Ovary (tissue), 9 donors: ENCODE measurements around the gene SSRP1. TPM values are rescaled to one million over a fixed set of nuclear protein-coding genes. Genes with fewer than 3 reads are reported as not detected.

Source experiments
- DNase-seq, 5 donors: peaks; one replicate each; pipeline ENCODE4 v3.0.0-alpha.2; 2019 to 2020
- H3K27ac ChIP-seq, 2 donors: fragments of 200-600 bp; one replicate each; pipeline versions ENCODE4 v1.5.1 to v1.8.0; 2019 to 2022
- H3K27me3 ChIP-seq: fragments of 200-600 bp; one replicate; pipeline ENCODE4 v1.8.0; 2022
- H3K36me3 ChIP-seq: fragments of 200-600 bp; sonication (generic); one replicate; pipeline ENCODE4 v1.5.1; 2019
- H3K4me1 ChIP-seq: one replicate; pipeline ENCODE4 v1.8.1; 2013; ENCODE audit warnings: mild to moderate bottlenecking, moderate library complexity; ENCODE audit not compliant: insufficient read depth
- H3K4me3 ChIP-seq: fragments of 200-600 bp; sonication (generic); one replicate; pipeline ENCODE4 v1.5.1; 2017
- H3K9me3 ChIP-seq, 2 donors: fragments of 200-600 bp in 1 of 2; sonication (generic) in 1 of 2; one replicate each; pipeline versions ENCODE4 v1.5.1 to v1.8.1; 2013 to 2019; ENCODE audit warnings: mild to moderate bottlenecking in 1 of 2, moderate library complexity in 1 of 2
- CTCF ChIP-seq, 3 donors: fragments of 450-650 bp in 2 of 3; fragments of 200-600 bp in 1 of 3; IDR thresholded peaks; one replicate each; pipeline versions ENCODE4 v1.5.1 to v1.8.0; 2016 to 2022; ENCODE audit warnings: antibody characterized with exemption in 3 of 3, mild to moderate bottlenecking in 1 of 3
- EP300 ChIP-seq: sonication (generic); formaldehyde crosslinking; IDR thresholded peaks from one replicate; pipeline ENCODE4 v1.6.1; 2017; ENCODE audit warnings: antibody characterized with exemption
- POLR2A ChIP-seq: fragments of 450-650 bp; IDR thresholded peaks from one replicate; pipeline ENCODE4 v1.6.1; 2017; ENCODE audit warnings: antibody characterized with exemption, mild to moderate bottlenecking, moderate library complexity
- WGBS, 3 donors: extraction: QIAGEN DNeasy Blood & Tissue Kit in 1 of 3; methylation state at CpG; one replicate each; pipeline versions ENCODE4 v1.1.5 to v1.1.7; 2013 to 2017; 5-methylcytosine and 5-hydroxymethylcytosine counted together
- intact Hi-C, 4 donors: fragments of 100-400 bp; cut with DNase I; formaldehyde crosslinking; loops; one replicate each; pipeline versions ENCODE4 v1.11.0 to v1.15.1; 2022 to 2023
- polyA plus RNA-seq, 2 donors: library from polyadenylated mRNA; stranded (reverse); fragments of 200-250 nt in 1 of 2; fragments of 350-450 nt in 1 of 2; fragmentation: Illumina TruSeq in 1 of 2; extraction: RNeasy Lipid Tissue Mini Kit (QIAGEN cat#74804) in 1 of 2; gene quantifications; one replicate each; pipeline ENCODE4 v1.2.3, GENCODE V29; 2013 to 2014
- total RNA-seq, 7 donors: library from RNA; depleted of rRNA in 2 of 7; stranded (reverse); fragments of >200 nt in 2 of 7; fragmentation: NEBNext Ultra II Directional in 3 of 7; extraction: Animal tissue kit (Norgen Biotek cat#: 25700) in 3 of 7; gene quantifications; one replicate each; pipeline versions ENCODE4 v1.1.0 to v1.2.4, GENCODE V29; 2016 to 2023
- donor health status: DM: no; HTN: no; CAD: no; lungs with moderate emphysema.
- donor health status: DM: no; HTN: no; CAD: no.
- donor health status: Bipolar disorder and iron deficiency.
- donor health status: DM: yes; HTN: yes; CAD: no.
- donor health status: DM: no; HTN: no; CAD: no.
- donor health status: DM: yes; HTN: yes; CAD: no.

Gene SSRP1
- total and polyA plus RNA-seq, 9 donors, result 43.3 to 134 (median 87.7) TPM

- no peak for DNase-seq
- Histone ChIP-seq H3K36me3 (peaks cover 8% of the 10 kb centered on the region), H3K27me3 (no peaks in the 10 kb centered on the region), H3K4me3 (no peak overlapping the region), H3K9me3 (peaks cover 0 to 19% of the 10 kb centered on the region in 2 donors), H3K4me1 (peaks cover 12% of the 10 kb centered on the region), H3K27ac (no peak overlapping the region)
- 69 to 86% (median 81%) methylated on average over 17 of the region's 17 CpGs for WGBS, 3 donors
- intact Hi-C loops, result no loop called here
- TF ChIP-seq EP300 (no peak), POLR2A (no peak), CTCF (IDR thresholded peaks at IDR 0.05) (no peak)
These were observed 32.3 kb downstream of the SSRP1 start for GRCh38 chr11:57303280-57303989.

- Histone ChIP-seq H3K36me3 (peaks cover 8% of the 10 kb centered on the region), H3K27ac (no peak overlapping the region)
- intact Hi-C loops, result no loop called here
These were observed 33.2 kb downstream of the SSRP1 start for GRCh38 chr11:57302489-57302888.

GRCh38 chr11:57301711-57302423, 33.8 kb downstream of the SSRP1 start:
- no peak overlapping the region for H3K4me3 ChIP-seq
- no peak overlapping the region for H3K27ac ChIP-seq
- peaks cover 0 to 19% of the 10 kb centered on the region in 2 donors for H3K9me3 ChIP-seq
- peaks cover 10% of the 10 kb centered on the region for H3K4me1 ChIP-seq
- H3K36me3 ChIP-seq, result peaks cover 8% of the 10 kb centered on the region
- DNase-seq, result no peak
- intact Hi-C loops, result no loop called here
- TF ChIP-seq POLR2A (no peak), EP300 (no peak), CTCF (IDR thresholded peaks at IDR 0.05) (no peak)
- no peaks in the 10 kb centered on the region for H3K27me3 ChIP-seq
- 95 to 98% (median 96%) methylated on average over 27 of the region's 27 CpGs for WGBS, 3 donors

More at GRCh38 chr11:57302489-57302888, 33.2 kb downstream of the SSRP1 start:
- WGBS, 3 donors, result 90 to 93% (median 93%) methylated on average over 15 of the region's 15 CpGs
- TF ChIP-seq POLR2A, result no peak
- TF ChIP-seq CTCF (IDR thresholded peaks at IDR 0.05), result no peak
- no peak for TF ChIP-seq EP300
- no peaks in the 10 kb centered on the region for H3K27me3 ChIP-seq
- peaks cover 12% of the 10 kb centered on the region for H3K4me1 ChIP-seq
- peaks cover 0 to 19% of the 10 kb centered on the region in 2 donors for H3K9me3 ChIP-seq
- no peak for DNase-seq
- H3K4me3 ChIP-seq, result no peak overlapping the region

GRCh38 chr11:57300785-57301184, 34.9 kb downstream of the SSRP1 start:
- WGBS, 3 donors, result 97% methylated on average over 10 of the region's 10 CpGs
- intact Hi-C loops, result no loop called here
- Histone ChIP-seq H3K27me3 (no peaks in the 10 kb centered on the region), H3K36me3 (peaks cover 8% of the 10 kb centered on the region), H3K4me1 (peaks cover 10% of the 10 kb centered on the region), H3K4me3 (no peak overlapping the region), H3K27ac (no peak overlapping the region), H3K9me3 (peaks cover 0 to 19% of the 10 kb centered on the region in 2 donors)
- TF ChIP-seq EP300 (no peak), CTCF (IDR thresholded peaks at IDR 0.05) (no peak), POLR2A (no peak)
- no peak for DNase-seq
